Measurements from ENCODE around the gene FXYD5. TPM values are rescaled to one million over a fixed set of nuclear protein-coding genes. Genes with fewer than 3 reads are reported as not detected.

Gene FXYD5
- total and polyA plus RNA-seq, 12 donors = 13.9 to 67.4 (median 19.3) TPM

GRCh38 chr19:35212241-35212640, 57.7 kb downstream of the FXYD5 start:
- Histone ChIP-seq H3K4me1 (peaks cover 10 to 58% (median 37%) of the 10 kb centered on the region in 9 donors), H3K27ac (peak overlapping the region in 7 of 10 donors; percentile 1 to 87 (median 68)), H3K36me3 (no peaks in the 10 kb centered on the region), H3K27me3 (no peaks in the 10 kb centered on the region), H3K4me3 (no peak overlapping the region), H3K9me3 (peaks cover 0 to 9% (median 0%) of the 10 kb centered on the region in 11 donors)
- intact Hi-C loops (cut with DNase I) = loop anchor here in 1 of 10 donors (5.0 kb wide), 1 partner anchor 55 kb away; no protein-coding TSS in a partner anchor
- DNase-seq = no peak
- WGBS, 2 donors = 66 to 72% methylated on average over 7 of the region's 7 CpGs
- ATAC-seq = no peak
- no peak for TF ChIP-seq CTCF (IDR thresholded peaks at IDR 0.05)

DNA sequence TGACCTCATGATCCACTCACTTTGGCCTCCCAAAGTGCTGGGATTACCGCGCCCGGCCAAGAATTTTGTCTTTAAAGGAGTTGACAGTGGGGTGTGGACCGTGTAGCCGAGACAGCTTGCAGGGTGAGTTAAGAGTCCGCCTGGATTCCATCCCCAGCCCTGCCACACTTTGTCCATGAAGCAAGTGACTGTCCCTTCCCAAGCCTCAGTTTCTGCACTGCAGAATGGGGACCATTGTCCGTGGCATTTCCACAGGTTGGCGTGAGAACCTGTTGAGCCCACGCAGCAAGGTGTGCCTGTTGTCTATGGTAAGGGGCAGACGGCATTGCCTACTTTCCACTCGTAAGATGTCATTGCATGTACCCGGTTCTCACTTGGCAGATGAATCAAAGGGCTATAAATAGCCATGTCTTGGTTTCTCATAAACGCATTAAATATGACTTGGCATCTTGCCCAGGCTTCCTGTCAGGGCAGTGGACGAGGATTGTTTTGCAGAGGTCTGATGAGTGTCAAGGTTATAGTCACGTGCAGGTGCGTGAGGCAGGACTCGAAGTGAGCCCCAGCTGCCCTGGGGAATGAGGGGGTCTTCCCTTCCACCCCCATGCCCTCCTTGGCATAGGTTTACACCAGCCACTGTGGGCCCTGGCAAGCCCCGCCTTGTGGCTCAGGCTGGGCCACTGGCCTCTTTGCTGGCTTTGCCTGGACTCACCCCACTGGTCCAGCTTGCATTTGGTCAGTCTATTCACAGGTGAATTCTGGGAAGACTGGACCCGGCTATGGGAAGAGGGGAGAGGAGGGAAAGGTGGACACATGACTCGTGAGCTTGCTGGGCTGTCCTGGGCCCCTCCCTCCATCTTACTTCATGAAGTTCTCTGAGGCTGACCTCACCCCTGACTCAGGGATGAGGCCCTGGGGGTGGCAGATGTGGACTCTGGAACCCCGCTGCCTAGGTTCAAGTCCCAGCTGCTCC, 59.4 kb downstream of the FXYD5 start:
- ATAC-seq (peak; percentile 82 to 92 (median 87)), DNase-seq (peak in 1 of 2 donors; percentile 93)
- 13 to 14% methylated on average over 21 of the region's 21 CpGs for WGBS, 2 donors
- no peaks in the 10 kb centered on the region for H3K36me3 ChIP-seq
- peaks cover 10 to 63% (median 37%) of the 10 kb centered on the region in 9 donors for H3K4me1 ChIP-seq
- intact Hi-C loops (cut with DNase I) = loop anchor here in 1 of 10 donors (5.0 kb wide), 1 partner anchor 57 kb away; no protein-coding TSS in a partner anchor
- peak overlapping the region; percentile 21 to 87 (median 70) for H3K27ac ChIP-seq
- H3K4me3 ChIP-seq = peak overlapping the region in 2 of 10 donors; percentile 3 to 14
- H3K9me3 ChIP-seq = peaks cover 0 to 19% (median under 1%) of the 10 kb centered on the region in 11 donors
- no peaks in the 10 kb centered on the region for H3K27me3 ChIP-seq
- TF ChIP-seq CTCF (IDR thresholded peaks at IDR 0.05) = no peak

- peak overlapping the region in 6 of 10 donors; percentile 66 to 87 (median 78) for H3K27ac ChIP-seq
- TF ChIP-seq CTCF (IDR thresholded peaks at IDR 0.05) = no peak
- peaks cover 0 to 25% (median 6%) of the 10 kb centered on the region in 11 donors for H3K9me3 ChIP-seq
- DNase-seq (no peak), ATAC-seq (no peak)
- H3K27me3 ChIP-seq = no peaks in the 10 kb centered on the region
- H3K4me3 ChIP-seq = no peak overlapping the region
- whole genome bisulfite sequencing, 2 donors = 76 to 80% methylated on average over 7 of the region's 7 CpGs
- H3K4me1 ChIP-seq = peaks cover 10 to 63% (median 37%) of the 10 kb centered on the region in 9 donors
- H3K36me3 ChIP-seq = no peaks in the 10 kb centered on the region
- intact Hi-C loops (cut with DNase I) = loop anchor here in 1 of 10 donors (5.0 kb wide), 1 partner anchor 58 kb away; no protein-coding TSS in a partner anchor
Measured at GRCh38 chr19:35214766-35215422, 60.4 kb downstream of the FXYD5 start.
